SU-DHL-6 (cell line): ENCODE data around the gene RIC8B.

Experiments
- H2AFZ ChIP-seq: fragments of 200-600 bp; sonication (generic); 2 replicates; pipeline ENCODE4 v1.6.1; 2014; ENCODE audit warnings: low read depth, mild to moderate bottlenecking, moderate library complexity, mixed read lengths, antibody characterized with exemption, low read length; ENCODE audit not compliant: severe bottlenecking
- H3F3A ChIP-seq: fragments of 200-600 bp; shearing (Covaris generic); 2 replicates; pipeline ENCODE4 v1.6.0; 2016; ENCODE audit warnings: antibody characterized with exemption, mild to moderate bottlenecking; ENCODE audit not compliant: insufficient read depth
- H3K27ac ChIP-seq: fragments of 200-600 bp; sonication (generic); 2 replicates; pipeline ENCODE4 v1.5.1; 2016; ENCODE audit warnings: low read depth, mild to moderate bottlenecking, low read length, moderate library complexity, mixed read lengths
- H3K27me3 ChIP-seq: fragments of 200-600 bp; sonication (generic), shearing (Covaris generic); 2 replicates; pipeline ENCODE4 v1.6.0; 2014; ENCODE audit warnings: mild to moderate bottlenecking, low read length
- H3K36me3 ChIP-seq: fragments of 200-600 bp; sonication (generic); 2 replicates; pipeline ENCODE4 v1.6.1; 2014; ENCODE audit warnings: mild to moderate bottlenecking, low read length, mixed read lengths
- H3K4me2 ChIP-seq: fragments of 300-600, 200-600 bp; shearing (Covaris generic), sonication (generic); 2 replicates; pipeline ENCODE4 v1.6.0; 2014; ENCODE audit warnings: low read length, low read depth, mild to moderate bottlenecking; ENCODE audit not compliant: poor library complexity, severe bottlenecking
- H3K4me3 ChIP-seq: fragments of 200-600 bp; sonication (generic); 2 replicates; pipeline ENCODE4 v1.5.1; 2014; ENCODE audit warnings: antibody characterized with exemption, low read length, mild to moderate bottlenecking, mixed read lengths; ENCODE audit not compliant: insufficient read depth, poor library complexity, severe bottlenecking
- H3K79me2 ChIP-seq: fragments of 200-600 bp; sonication (generic); 2 replicates; pipeline ENCODE4 v1.6.1; 2014; ENCODE audit warnings: mild to moderate bottlenecking, low read length, moderate library complexity; ENCODE audit not compliant: insufficient read depth
- H3K9ac ChIP-seq: fragments of 200-600 bp; sonication (generic); 2 replicates; pipeline ENCODE4 v1.7.0; 2014; ENCODE audit warnings: mild to moderate bottlenecking, low read length
- H3K9me2 ChIP-seq: fragments of 200-600 bp; sonication (generic); replicated peaks from 2 replicates; pipeline ENCODE4 v1.6.1; 2014; ENCODE audit warnings: low read length; ENCODE audit not compliant: insufficient read depth
- H3K9me3 ChIP-seq: fragments of 200-600 bp; sonication (generic); 2 replicates; pipeline ENCODE4 v1.6.1; 2014; ENCODE audit warnings: low read length, mixed read lengths; ENCODE audit not compliant: insufficient read depth
- H4K20me1 ChIP-seq: fragments of 200-600 bp; sonication (generic); 2 replicates; pipeline ENCODE4 v1.6.1; 2014; ENCODE audit warnings: low read depth, mild to moderate bottlenecking, antibody characterized with exemption, low read length, moderate library complexity, mixed read lengths
- EZH2phosphoT487 ChIP-seq: fragments of 200-600 bp; sonication (generic), shearing (Covaris generic); conservative IDR thresholded peaks from 2 replicates; pipeline ENCODE4 v1.6.1; 2018; ENCODE audit warnings: mild to moderate bottlenecking, antibody characterized with exemption, low read length, moderate library complexity, mixed read lengths
- TF ChIP-seq, protein P1 (sequence below): fragments of 200-600 bp; sonication (generic); IDR thresholded peaks from one replicate; pipeline ENCODE4 v1.5.1; 2017; ENCODE audit warnings: antibody characterized with exemption, mild to moderate bottlenecking, low read length, moderate library complexity; ENCODE audit not compliant: insufficient read depth, poor library complexity, severe bottlenecking

RIC8B gene

DNA sequence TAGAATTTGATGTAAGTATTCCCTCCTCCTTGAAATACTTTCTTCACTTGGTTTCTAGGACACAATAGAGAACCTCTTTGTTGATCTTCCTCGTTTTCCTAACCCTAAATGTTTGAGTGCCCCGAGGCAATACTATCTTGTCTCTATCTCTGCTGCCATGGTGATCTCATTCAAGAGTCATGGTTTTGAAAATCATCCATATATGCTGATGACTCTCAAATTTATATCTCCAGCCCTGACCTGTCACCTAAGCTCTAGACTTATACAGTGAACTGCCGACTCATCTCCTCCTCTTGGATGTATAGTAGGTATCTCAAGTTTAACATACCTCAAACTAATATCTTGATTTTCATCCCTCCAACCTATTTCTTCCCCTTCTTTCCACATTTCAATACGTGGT is 71.4 kb downstream of the RIC8B start:
- TF ChIP-seq EZH2phosphoT487 = no peak
- TF ChIP-seq, protein P1, sequence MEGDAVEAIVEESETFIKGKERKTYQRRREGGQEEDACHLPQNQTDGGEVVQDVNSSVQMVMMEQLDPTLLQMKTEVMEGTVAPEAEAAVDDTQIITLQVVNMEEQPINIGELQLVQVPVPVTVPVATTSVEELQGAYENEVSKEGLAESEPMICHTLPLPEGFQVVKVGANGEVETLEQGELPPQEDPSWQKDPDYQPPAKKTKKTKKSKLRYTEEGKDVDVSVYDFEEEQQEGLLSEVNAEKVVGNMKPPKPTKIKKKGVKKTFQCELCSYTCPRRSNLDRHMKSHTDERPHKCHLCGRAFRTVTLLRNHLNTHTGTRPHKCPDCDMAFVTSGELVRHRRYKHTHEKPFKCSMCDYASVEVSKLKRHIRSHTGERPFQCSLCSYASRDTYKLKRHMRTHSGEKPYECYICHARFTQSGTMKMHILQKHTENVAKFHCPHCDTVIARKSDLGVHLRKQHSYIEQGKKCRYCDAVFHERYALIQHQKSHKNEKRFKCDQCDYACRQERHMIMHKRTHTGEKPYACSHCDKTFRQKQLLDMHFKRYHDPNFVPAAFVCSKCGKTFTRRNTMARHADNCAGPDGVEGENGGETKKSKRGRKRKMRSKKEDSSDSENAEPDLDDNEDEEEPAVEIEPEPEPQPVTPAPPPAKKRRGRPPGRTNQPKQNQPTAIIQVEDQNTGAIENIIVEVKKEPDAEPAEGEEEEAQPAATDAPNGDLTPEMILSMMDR = no peak
- Histone ChIP-seq H3K36me3 (no peaks in the 10 kb centered on the region), H3K27me3 (no peaks in the 10 kb centered on the region), H3K27ac (no peak overlapping the region), H4K20me1 (no peaks in the 10 kb centered on the region), H3K9me2 (no peaks in the 10 kb centered on the region), H2AFZ (no peak overlapping the region), H3K9me3 (no peaks in the 10 kb centered on the region), H3K4me2 (no peak overlapping the region), H3K9ac (no peak overlapping the region), H3K4me3 (no peak overlapping the region), H3K79me2 (no peaks in the 10 kb centered on the region), H3F3A (no peaks in the 10 kb centered on the region)

DNA sequence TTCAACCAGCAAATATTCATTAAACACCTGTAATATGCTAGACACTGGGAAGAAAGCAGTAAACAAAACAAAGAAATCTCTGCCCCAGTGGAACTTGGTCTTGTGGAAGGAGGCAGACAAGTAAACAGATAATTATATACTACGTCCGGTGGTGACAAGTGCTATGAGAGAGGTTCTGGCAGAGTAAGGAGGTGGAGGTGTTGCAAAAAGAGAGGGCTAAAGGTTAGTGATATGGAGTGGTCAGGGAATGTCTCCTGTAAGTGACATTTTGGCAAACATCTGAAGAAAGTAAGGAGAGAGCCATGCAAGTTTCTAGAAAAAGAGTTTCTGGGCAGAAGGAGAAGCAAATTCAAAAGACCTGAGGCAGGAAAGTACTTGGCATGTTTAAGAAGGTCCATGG is 73.4 kb downstream of the RIC8B start:
- Histone ChIP-seq H3K36me3 (no peaks in the 10 kb centered on the region), H3K4me3 (no peak overlapping the region), H3F3A (no peaks in the 10 kb centered on the region), H3K27me3 (no peaks in the 10 kb centered on the region), H3K27ac (no peak overlapping the region), H3K9me3 (no peaks in the 10 kb centered on the region), H3K79me2 (no peaks in the 10 kb centered on the region), H4K20me1 (no peaks in the 10 kb centered on the region), H3K9ac (no peak overlapping the region), H2AFZ (no peak overlapping the region), H3K4me2 (no peak overlapping the region), H3K9me2 (no peaks in the 10 kb centered on the region)
- TF ChIP-seq, protein P1 = no peak
- no peak for TF ChIP-seq EZH2phosphoT487

- H3F3A ChIP-seq = no peaks in the 10 kb centered on the region
- H3K27me3 ChIP-seq = no peaks in the 10 kb centered on the region
- H2AFZ ChIP-seq = no peak overlapping the region
- TF ChIP-seq EZH2phosphoT487 = no peak
- TF ChIP-seq, protein P1 = no peak
- no peaks in the 10 kb centered on the region for H3K9me3 ChIP-seq
- no peaks in the 10 kb centered on the region for H4K20me1 ChIP-seq
- no peaks in the 10 kb centered on the region for H3K36me3 ChIP-seq
- no peak overlapping the region for H3K9ac ChIP-seq
- no peaks in the 10 kb centered on the region for H3K79me2 ChIP-seq
- no peak overlapping the region for H3K4me2 ChIP-seq
- no peak overlapping the region for H3K27ac ChIP-seq
- H3K4me3 ChIP-seq = no peak overlapping the region
- no peaks in the 10 kb centered on the region for H3K9me2 ChIP-seq
Measured at GRCh38 chr12:106851306-106851705, 76.8 kb downstream of the RIC8B start.

- H2AFZ ChIP-seq = no peak overlapping the region
- no peaks in the 10 kb centered on the region for H3K9me2 ChIP-seq
- H3K79me2 ChIP-seq = no peaks in the 10 kb centered on the region
- TF ChIP-seq, protein P1 = no peak
- TF ChIP-seq EZH2phosphoT487 = no peak
- H3K4me3 ChIP-seq = no peak overlapping the region
- no peaks in the 10 kb centered on the region for H3K27me3 ChIP-seq
- H3K27ac ChIP-seq = no peak overlapping the region
- H3K9me3 ChIP-seq = no peaks in the 10 kb centered on the region
- no peaks in the 10 kb centered on the region for H4K20me1 ChIP-seq
- H3K36me3 ChIP-seq = no peaks in the 10 kb centered on the region
- no peak overlapping the region for H3K9ac ChIP-seq
- H3K4me2 ChIP-seq = no peak overlapping the region
- H3F3A ChIP-seq = no peaks in the 10 kb centered on the region
Measured at GRCh38 chr12:106854723-106855122, 80.2 kb downstream of the RIC8B start.
